HCT116 (cell line): Measurements from ENCODE around the gene LEO1. TPM values are rescaled to one million over a fixed set of nuclear protein-coding genes. Genes with fewer than 3 reads are reported as not detected.

Source experiments
- ATAC-seq: fragments of 200-7000 bp; cut with Tn5 transposase; 2 replicates; pipeline ENCODE4 v1.9.1; 2020; ENCODE audit warnings: mild to moderate bottlenecking, moderate library complexity
- BruUV-seq: library from RNA; stranded (reverse); fragments of 400-500 nt; replicated peaks from 2 replicates; lab custom pipeline; 2021; lab: Mats Ljungman, UMichigan
- CTCF ChIA-PET: fragments of 300-600 bp; sonication (Branson Sonifier 250); formaldehyde crosslinking; loops from one replicate; lab custom pipeline; 2021; ENCODE audit warnings: antibody characterized with exemption; lab: Charles Lee
- POLR2A ChIA-PET: fragments of 300-600, 350-600 bp; sonication (Branson Sonifier 250); formaldehyde crosslinking; loops from one replicate; lab custom pipeline; 2021; ENCODE audit warnings: antibody characterized with exemption; lab: Charles Lee
- RAD21 ChIA-PET, 2 experiments: fragments of 300-600 bp; sonication (Branson Sonifier 250); formaldehyde crosslinking; loops; one replicate each; lab custom pipeline; 2023; ENCODE audit warnings: low total read pairs in 2 of 2; ENCODE audit not compliant: uncharacterized antibody in 2 of 2, unreplicated experiment in 2 of 2, low non-redundant PET in 1 of 2; lab: Charles Lee
- DNase-seq: peaks from one replicate; pipeline ENCODE4 v3.0.0-alpha.2; 2010; ENCODE audit warnings: low read depth, low spot score
- H2AFZ ChIP-seq: fragments of 200-600 bp; shearing (Covaris generic), sonication (generic); 2 replicates; pipeline ENCODE4 v1.6.1; 2017; ENCODE audit warnings: low read depth, mixed run types, mixed read lengths, antibody characterized with exemption, low read length; ENCODE audit not compliant: poor library complexity, severe bottlenecking
- H3K27ac ChIP-seq: 2 replicates; pipeline ENCODE4 v1.5.1; 2012; ENCODE audit warnings: low read depth, low read length
- H3K27me3 ChIP-seq: fragments of 200-600 bp; sonication (generic); 2 replicates; pipeline ENCODE4 v1.6.1; 2016; ENCODE audit warnings: mixed run types, low read length, mixed read lengths; ENCODE audit not compliant: insufficient read depth
- H3K36me3 ChIP-seq, 2 experiments: fragments of 200-500 bp in 1 of 2; fragments of 200-600 bp in 1 of 2; sonication (Bioruptor generic) in 1 of 2; sonication (generic) in 1 of 2; 2 replicates each; pipeline versions ENCODE4 v1.5.1 to v1.6.1; 2014 to 2016; ENCODE audit warnings: low read length in 2 of 2, inconsistent platforms in 1 of 2, mixed read lengths in 1 of 2, mixed run types in 1 of 2; ENCODE audit not compliant: insufficient read depth in 2 of 2, control insufficient read depth in 1 of 2
- H3K4me1 ChIP-seq, 2 experiments: fragments of 200-600 bp in 1 of 2; sonication (generic) in 1 of 2; 2 replicates each; pipeline versions ENCODE4 v1.5.1 to v1.6.1; 2012 to 2017; ENCODE audit warnings: low read length in 2 of 2, inconsistent platforms in 1 of 2, mild to moderate bottlenecking in 1 of 2, mixed read lengths in 1 of 2, mixed run types in 1 of 2, moderate library complexity in 1 of 2; ENCODE audit not compliant: insufficient read depth in 2 of 2, control insufficient read depth in 1 of 2
- H3K4me2 ChIP-seq: fragments of 200-600 bp; sonication (generic); 2 replicates; pipeline ENCODE4 v1.6.1; 2017; ENCODE audit warnings: mixed run types, low read length, mixed read lengths
- H3K4me3 ChIP-seq, 2 experiments: fragments of 200-600 bp in 1 of 2; sonication (generic) in 1 of 2; replicated peaks in 1 of 2; 2 replicates each; pipeline ENCODE4 v1.5.1; 2011 to 2016; ENCODE audit warnings: low read length in 2 of 2, control low read depth in 1 of 2, low read depth in 1 of 2, mild to moderate bottlenecking in 1 of 2, mixed read lengths in 1 of 2, mixed run types in 1 of 2
- H3K79me2 ChIP-seq: fragments of 200-600 bp; sonication (generic); 2 replicates; pipeline ENCODE4 v1.6.1; 2017; ENCODE audit warnings: mild to moderate bottlenecking, mixed run types, low read length, moderate library complexity, mixed read lengths; ENCODE audit not compliant: insufficient read depth
- H3K9ac ChIP-seq: fragments of 200-600 bp; sonication (generic); 2 replicates; pipeline ENCODE4 v1.6.1; 2016; ENCODE audit warnings: low read length, mixed read lengths
- H3K9me2 ChIP-seq: fragments of 200-600 bp; sonication (generic), shearing (Covaris generic); 2 replicates; pipeline ENCODE4 v1.6.1; 2017; ENCODE audit warnings: mixed run types, mild to moderate bottlenecking, moderate library complexity; ENCODE audit not compliant: insufficient read depth
- H3K9me3 ChIP-seq, 2 experiments: fragments of 200-500 bp in 1 of 2; fragments of 200-600 bp in 1 of 2; sonication (Bioruptor generic) in 1 of 2; sonication (generic) in 1 of 2; 2 replicates each; pipeline ENCODE4 v1.6.1; 2014 to 2017; ENCODE audit warnings: low read length in 2 of 2, mixed read lengths in 2 of 2, inconsistent platforms in 1 of 2, low read depth in 1 of 2, mild to moderate bottlenecking in 1 of 2, mixed run types in 1 of 2, moderate library complexity in 1 of 2; ENCODE audit not compliant: control insufficient read depth in 1 of 2, insufficient read depth in 1 of 2
- H4K20me1 ChIP-seq: fragments of 200-600 bp; sonication (generic), shearing (Covaris generic); 2 replicates; pipeline ENCODE4 v1.6.1; 2017; ENCODE audit warnings: mixed run types, mild to moderate bottlenecking, moderate library complexity; ENCODE audit not compliant: insufficient read depth
- EGR1 ChIP-seq: IDR thresholded peaks from 2 replicates; pipeline ENCODE4 v1.6.1; 2012; ENCODE audit warnings: low read depth
- ELF1 ChIP-seq: IDR thresholded peaks from 2 replicates; pipeline ENCODE4 v1.6.1; 2012; ENCODE audit warnings: low read depth, borderline replicate concordance
- EZH2 ChIP-seq: fragments of 200-600 bp; sonication (generic); IDR thresholded peaks from 2 replicates; pipeline ENCODE4 v1.6.1; 2017; ENCODE audit warnings: antibody characterized with exemption, mixed run types
- FOSL1 ChIP-seq: IDR thresholded peaks from 2 replicates; pipeline ENCODE4 v1.6.1; 2012; ENCODE audit warnings: low read depth
- POLR2A ChIP-seq: IDR thresholded peaks from 2 replicates; pipeline ENCODE4 v1.7.0; 2011; ENCODE audit warnings: borderline replicate concordance; ENCODE audit not compliant: insufficient read depth, insufficient read length; ENCODE audit errors: extremely low read depth
- POLR2AphosphoS5 ChIP-seq: IDR thresholded peaks from 2 replicates; pipeline ENCODE4 v1.6.1; 2011; ENCODE audit warnings: mild to moderate bottlenecking, low read depth, low read length, moderate library complexity
- RAD21 ChIP-seq: IDR thresholded peaks from 2 replicates; pipeline ENCODE4 v1.6.1; 2012; ENCODE audit warnings: low read depth, mild to moderate bottlenecking
- REST ChIP-seq: IDR thresholded peaks from 2 replicates; pipeline ENCODE4 v1.6.1; 2012; ENCODE audit warnings: low read depth
- SIN3A ChIP-seq: IDR thresholded peaks from 2 replicates; pipeline ENCODE4 v1.6.1; 2012; ENCODE audit warnings: low read depth
- SP1 ChIP-seq: IDR thresholded peaks from 2 replicates; pipeline ENCODE4 v1.6.1; 2012; ENCODE audit warnings: low read depth
- TCF7L2 ChIP-seq: IDR thresholded peaks from 2 replicates; pipeline ENCODE4 v1.7.0; 2011; ENCODE audit warnings: borderline replicate concordance, inconsistent platforms; ENCODE audit not compliant: insufficient read depth, insufficient read length; ENCODE audit errors: extremely low read depth
- YY1 ChIP-seq: IDR thresholded peaks from 2 replicates; pipeline ENCODE4 v1.6.1; 2011; ENCODE audit warnings: low read length, low read depth, moderate library complexity, mild to moderate bottlenecking; ENCODE audit not compliant: insufficient replicate concordance; ENCODE audit errors: extremely low read depth
- ZFX ChIP-seq: fragments of 450-650 bp; IDR thresholded peaks from 2 replicates; pipeline ENCODE4 v1.6.1; 2017
- intact Hi-C: fragments of 100-400 bp; cut with micrococcal nuclease; formaldehyde crosslinking; loops from 2 replicates; pipeline ENCODE4 v1.10.0; 2022
- total RNA-seq: library from RNA; stranded (reverse); gene quantifications from one replicate; pipeline ENCODE4 v1.2.1, GENCODE V29; 2021; ENCODE audit not compliant: unreplicated experiment
- TF ChIP-seq, protein P1 (sequence below): IDR thresholded peaks from 2 replicates; pipeline ENCODE4 v1.6.1; 2012
- TF ChIP-seq, protein P2 (sequence below), 3 experiments: fragments of 200-600 bp in 1 of 3; sonication (generic) in 1 of 3; IDR thresholded peaks in 2 of 3; conservative IDR thresholded peaks in 1 of 3; 2 replicates each; pipeline ENCODE4 v1.5.1; 2012 to 2017; ENCODE audit warnings: low read depth in 2 of 3, low read length in 2 of 3, antibody characterized with exemption in 1 of 3, borderline replicate concordance in 1 of 3, control low read depth in 1 of 3, mild to moderate bottlenecking in 1 of 3, mixed read lengths in 1 of 3, mixed run types in 1 of 3, moderate library complexity in 1 of 3; ENCODE audit not compliant: insufficient read depth in 1 of 3

LEO1 gene
- total RNA-seq, 1 experiment from 2014 or later = 27.8 TPM

DNA sequence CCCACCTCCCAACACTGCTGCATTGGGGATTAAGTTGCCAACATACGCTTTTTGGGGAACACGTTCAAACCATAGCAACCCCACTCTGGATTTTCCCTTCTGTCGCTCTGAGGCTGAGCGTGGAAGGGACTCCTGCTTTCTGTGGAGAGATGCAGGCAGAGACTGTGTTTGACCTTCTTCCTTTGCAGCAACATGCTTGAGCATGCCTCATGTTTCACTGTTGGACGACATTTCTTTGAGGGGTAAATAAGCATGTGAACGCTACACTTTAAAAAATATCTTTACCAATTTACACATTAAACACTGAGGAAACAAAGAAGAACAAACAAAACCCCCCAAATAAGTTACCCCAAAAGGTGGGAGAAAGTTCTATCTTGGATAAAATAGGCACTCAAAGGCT is 33.2 kb upstream of the LEO1 start:
- no peak overlapping the region for H3K4me2 ChIP-seq
- POLR2A ChIA-PET = no interaction called here
- H3K9ac ChIP-seq = no peak overlapping the region
- peaks cover 0 to 4% of the 10 kb centered on the region in 2 experiments; a peak in 1 of 4 replicates for H3K4me1 ChIP-seq
- RAD21 ChIA-PET = no interaction called here
- H4K20me1 ChIP-seq = no peaks in the 10 kb centered on the region
- intact Hi-C loops = no loop called here
- TF ChIP-seq EZH2 (no peak), POLR2A (no peak), YY1 (no peak), ELF1 (no peak), EGR1 (no peak), TCF7L2 (no peak), RAD21 (no peak), SP1 (no peak), ZFX (no peak), SIN3A (no peak), REST (no peak), POLR2AphosphoS5 (no peak), FOSL1 (no peak)
- TF ChIP-seq, protein P1, sequence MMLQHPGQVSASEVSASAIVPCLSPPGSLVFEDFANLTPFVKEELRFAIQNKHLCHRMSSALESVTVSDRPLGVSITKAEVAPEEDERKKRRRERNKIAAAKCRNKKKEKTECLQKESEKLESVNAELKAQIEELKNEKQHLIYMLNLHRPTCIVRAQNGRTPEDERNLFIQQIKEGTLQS = no peak
- TF ChIP-seq, protein P2, sequence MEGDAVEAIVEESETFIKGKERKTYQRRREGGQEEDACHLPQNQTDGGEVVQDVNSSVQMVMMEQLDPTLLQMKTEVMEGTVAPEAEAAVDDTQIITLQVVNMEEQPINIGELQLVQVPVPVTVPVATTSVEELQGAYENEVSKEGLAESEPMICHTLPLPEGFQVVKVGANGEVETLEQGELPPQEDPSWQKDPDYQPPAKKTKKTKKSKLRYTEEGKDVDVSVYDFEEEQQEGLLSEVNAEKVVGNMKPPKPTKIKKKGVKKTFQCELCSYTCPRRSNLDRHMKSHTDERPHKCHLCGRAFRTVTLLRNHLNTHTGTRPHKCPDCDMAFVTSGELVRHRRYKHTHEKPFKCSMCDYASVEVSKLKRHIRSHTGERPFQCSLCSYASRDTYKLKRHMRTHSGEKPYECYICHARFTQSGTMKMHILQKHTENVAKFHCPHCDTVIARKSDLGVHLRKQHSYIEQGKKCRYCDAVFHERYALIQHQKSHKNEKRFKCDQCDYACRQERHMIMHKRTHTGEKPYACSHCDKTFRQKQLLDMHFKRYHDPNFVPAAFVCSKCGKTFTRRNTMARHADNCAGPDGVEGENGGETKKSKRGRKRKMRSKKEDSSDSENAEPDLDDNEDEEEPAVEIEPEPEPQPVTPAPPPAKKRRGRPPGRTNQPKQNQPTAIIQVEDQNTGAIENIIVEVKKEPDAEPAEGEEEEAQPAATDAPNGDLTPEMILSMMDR (IDR thresholded peaks at IDR 0.05 in 2 of 3, conservative IDR thresholded peaks at IDR 0.05 in 1 of 3; ENCODE audit: borderline replicate concordance in 1 of 3, insufficient read depth in 1 of 3, low read depth in 2 of 3, low read length in 2 of 3) = no peak
- TF ChIP-seq, all 23 proteins: peak for 0
- CTCF ChIA-PET = no interaction called here
- Histone ChIP-seq H3K36me3 (no peaks in the 10 kb centered on the region), H3K4me3 (no peak overlapping the region), H3K9me3 (no peaks in the 10 kb centered on the region), H3K79me2 (no peaks in the 10 kb centered on the region), H3K27ac (no peak overlapping the region), H3K9me2 (no peaks in the 10 kb centered on the region), H2AFZ (no peak overlapping the region), H3K27me3 (no peaks in the 10 kb centered on the region)
- ATAC-seq = no peak
- no peak for DNase-seq
- no TSS peak for BruUV-seq
